ENCODE data around the gene CBX2.

CBX2 gene

GRCh38 chr17:79822583-79823124 lies 44.7 kb downstream of the CBX2 start:
- DNase-seq (ENCODE audit: low spot score in 2 of 2) (no peak), ATAC-seq (replicated peaks; ENCODE audit: extremely low read depth, poor library complexity, severe bottlenecking) (no peak)
- H3K27ac Mint-ChIP-seq (ENCODE audit: low read depth), result no peak overlapping the region
- H3K9me3 Mint-ChIP-seq, result no peaks in the 10 kb centered on the region
- H3K4me1 Mint-ChIP-seq, result no peaks in the 10 kb centered on the region
- peaks cover 2% of the 10 kb centered on the region for H3K36me3 Mint-ChIP-seq (ENCODE audit: insufficient read depth)
- H3K4me3 Mint-ChIP-seq, result no peak overlapping the region
- peaks cover 11% of the 10 kb centered on the region for H3K27me3 Mint-ChIP-seq

- Mint-ChIP-seq H3K27ac (ENCODE audit: low read depth) (no peak overlapping the region), H3K4me3 (no peak overlapping the region), H3K9me3 (no peaks in the 10 kb centered on the region), H3K36me3 (ENCODE audit: insufficient read depth) (peaks cover 4% of the 10 kb centered on the region), H3K27me3 (peaks cover 11% of the 10 kb centered on the region), H3K4me1 (peaks cover 7% of the 10 kb centered on the region)
- no peak for ATAC-seq (replicated peaks; ENCODE audit: extremely low read depth, poor library complexity, severe bottlenecking)
- no peak for DNase-seq (ENCODE audit: low spot score in 2 of 2)
Observed at GRCh38 chr17:79824234-79824633, 46.3 kb downstream of the CBX2 start.

GRCh38 chr17:79824893-79825579 lies 47.1 kb downstream of the CBX2 start:
- DNase-seq (ENCODE audit: low spot score in 2 of 2) (no peak), ATAC-seq (replicated peaks; ENCODE audit: extremely low read depth, poor library complexity, severe bottlenecking) (no peak)
- Mint-ChIP-seq H3K4me1 (peaks cover 10% of the 10 kb centered on the region), H3K27ac (ENCODE audit: low read depth) (no peak overlapping the region), H3K27me3 (peaks cover 11% of the 10 kb centered on the region), H3K36me3 (ENCODE audit: insufficient read depth) (peaks cover 4% of the 10 kb centered on the region), H3K4me3 (no peak overlapping the region), H3K9me3 (no peaks in the 10 kb centered on the region)

GRCh38 chr17:79825580-79825921 lies 47.6 kb downstream of the CBX2 start:
- DNase-seq (ENCODE audit: low spot score in 2 of 2) (no peak), ATAC-seq (replicated peaks; ENCODE audit: extremely low read depth, poor library complexity, severe bottlenecking) (no peak)
- peaks cover 11% of the 10 kb centered on the region for H3K27me3 Mint-ChIP-seq
- no peak overlapping the region for H3K4me3 Mint-ChIP-seq
- no peak overlapping the region for H3K27ac Mint-ChIP-seq (ENCODE audit: low read depth)
- H3K36me3 Mint-ChIP-seq (ENCODE audit: insufficient read depth), result peaks cover 4% of the 10 kb centered on the region
- H3K9me3 Mint-ChIP-seq, result no peaks in the 10 kb centered on the region
- peaks cover 10% of the 10 kb centered on the region for H3K4me1 Mint-ChIP-seq

GRCh38 chr17:79826204-79826680 lies 48.3 kb downstream of the CBX2 start:
- Mint-ChIP-seq H3K27ac (ENCODE audit: low read depth) (peak overlapping the region; percentile 77), H3K36me3 (ENCODE audit: insufficient read depth) (peaks cover 4% of the 10 kb centered on the region), H3K9me3 (no peaks in the 10 kb centered on the region), H3K4me3 (no peak overlapping the region), H3K4me1 (peaks cover 10% of the 10 kb centered on the region), H3K27me3 (peaks cover 11% of the 10 kb centered on the region)
- ATAC-seq (replicated peaks; ENCODE audit: extremely low read depth, poor library complexity, severe bottlenecking) (no peak), DNase-seq (ENCODE audit: low spot score in 2 of 2) (no peak)

- Mint-ChIP-seq H3K4me1 (peaks cover 10% of the 10 kb centered on the region), H3K4me3 (no peak overlapping the region), H3K9me3 (no peaks in the 10 kb centered on the region), H3K36me3 (ENCODE audit: insufficient read depth) (peaks cover 5% of the 10 kb centered on the region), H3K27me3 (peaks cover 11% of the 10 kb centered on the region), H3K27ac (ENCODE audit: low read depth) (peak overlapping the region; percentile 77)
- DNase-seq (ENCODE audit: low spot score in 2 of 2), result no peak
- no peak for ATAC-seq (replicated peaks; ENCODE audit: extremely low read depth, poor library complexity, severe bottlenecking)
Observed at GRCh38 chr17:79826841-79827578, 49.1 kb downstream of the CBX2 start.

- H3K4me3 Mint-ChIP-seq, result no peak overlapping the region
- H3K27ac Mint-ChIP-seq (ENCODE audit: low read depth), result no peak overlapping the region
- peaks cover 16% of the 10 kb centered on the region for H3K4me1 Mint-ChIP-seq
- no peaks in the 10 kb centered on the region for H3K9me3 Mint-ChIP-seq
- ATAC-seq (replicated peaks; ENCODE audit: extremely low read depth, poor library complexity, severe bottlenecking) (no peak), DNase-seq (ENCODE audit: low spot score in 2 of 2) (no peak)
- peaks cover 14% of the 10 kb centered on the region for H3K36me3 Mint-ChIP-seq (ENCODE audit: insufficient read depth)
- H3K27me3 Mint-ChIP-seq, result peaks cover 9% of the 10 kb centered on the region
Observed at GRCh38 chr17:79829004-79829403, 51.1 kb downstream of the CBX2 start.

GRCh38 chr17:79829457-79829856 lies 51.5 kb downstream of the CBX2 start:
- Mint-ChIP-seq H3K27ac (ENCODE audit: low read depth) (no peak overlapping the region), H3K4me1 (peaks cover 16% of the 10 kb centered on the region), H3K9me3 (no peaks in the 10 kb centered on the region), H3K36me3 (ENCODE audit: insufficient read depth) (peaks cover 17% of the 10 kb centered on the region), H3K27me3 (peaks cover 5% of the 10 kb centered on the region), H3K4me3 (no peak overlapping the region)
- ATAC-seq (replicated peaks; ENCODE audit: extremely low read depth, poor library complexity, severe bottlenecking) (no peak), DNase-seq (ENCODE audit: low spot score in 2 of 2) (no peak)

- H3K27ac Mint-ChIP-seq (ENCODE audit: low read depth), result no peak overlapping the region
- ATAC-seq (replicated peaks; ENCODE audit: extremely low read depth, poor library complexity, severe bottlenecking), result no peak
- H3K4me1 Mint-ChIP-seq, result peaks cover 24% of the 10 kb centered on the region
- DNase-seq (ENCODE audit: low spot score in 2 of 2), result no peak
- no peaks in the 10 kb centered on the region for H3K9me3 Mint-ChIP-seq
- no peak overlapping the region for H3K4me3 Mint-ChIP-seq
- H3K27me3 Mint-ChIP-seq, result no peaks in the 10 kb centered on the region
- peaks cover 26% of the 10 kb centered on the region for H3K36me3 Mint-ChIP-seq (ENCODE audit: insufficient read depth)
Observed at GRCh38 chr17:79830303-79830702, 52.4 kb downstream of the CBX2 start.

GRCh38 chr17:79830763-79831264 lies 52.9 kb downstream of the CBX2 start:
- no peak for DNase-seq (ENCODE audit: low spot score in 2 of 2)
- ATAC-seq (replicated peaks; ENCODE audit: extremely low read depth, poor library complexity, severe bottlenecking), result no peak
- peaks cover 26% of the 10 kb centered on the region for H3K36me3 Mint-ChIP-seq (ENCODE audit: insufficient read depth)
- H3K27ac Mint-ChIP-seq (ENCODE audit: low read depth), result no peak overlapping the region
- no peak overlapping the region for H3K4me3 Mint-ChIP-seq
- H3K4me1 Mint-ChIP-seq, result peaks cover 24% of the 10 kb centered on the region
- no peaks in the 10 kb centered on the region for H3K9me3 Mint-ChIP-seq
- no peaks in the 10 kb centered on the region for H3K27me3 Mint-ChIP-seq

GRCh38 chr17:79831265-79832217 lies 53.6 kb downstream of the CBX2 start:
- H3K27me3 Mint-ChIP-seq, result no peaks in the 10 kb centered on the region
- ATAC-seq (replicated peaks; ENCODE audit: extremely low read depth, poor library complexity, severe bottlenecking) (no peak), DNase-seq (ENCODE audit: low spot score in 2 of 2) (no peak)
- H3K9me3 Mint-ChIP-seq, result no peaks in the 10 kb centered on the region
- H3K4me1 Mint-ChIP-seq, result peaks cover 25% of the 10 kb centered on the region
- H3K36me3 Mint-ChIP-seq (ENCODE audit: insufficient read depth), result peaks cover 29% of the 10 kb centered on the region
- no peak overlapping the region for H3K4me3 Mint-ChIP-seq
- H3K27ac Mint-ChIP-seq (ENCODE audit: low read depth), result no peak overlapping the region

All from central memory CD8-positive, alpha-beta T cell (primary cell).